Endothelial cell (in vitro differentiated cells): ENCODE measurements around the gene PIGV. TPM values are rescaled to one million over a fixed set of nuclear protein-coding genes. Genes with fewer than 3 reads are reported as not detected.
"Not testable (repeated sequence)": the region's sequence is repeated elsewhere in the genome, so short reads cannot be mapped to it uniquely, and the experiment has no call there.

ENCODE experiments used
- DNase-seq: peaks from one replicate; pipeline ENCODE4 v3.0.0; 2021; ENCODE audit warnings: low spot score
- H3K27ac Mint-ChIP-seq: one replicate; pipeline ENCODE4 v1.8.0; 2021; ENCODE audit warnings: mixed read lengths, inconsistent platforms; ENCODE audit not compliant: unreplicated experiment
- H3K27me3 Mint-ChIP-seq: one replicate; pipeline ENCODE4 v1.8.0; 2021; ENCODE audit warnings: mild to moderate bottlenecking, moderate library complexity, mixed read lengths, inconsistent platforms; ENCODE audit not compliant: unreplicated experiment
- H3K36me3 Mint-ChIP-seq: one replicate; pipeline ENCODE4 v1.8.0; 2021; ENCODE audit warnings: mild to moderate bottlenecking, low read depth, mixed read lengths, inconsistent platforms; ENCODE audit not compliant: unreplicated experiment
- H3K4me1 Mint-ChIP-seq: one replicate; pipeline ENCODE4 v1.8.0; 2021; ENCODE audit warnings: mild to moderate bottlenecking, mixed read lengths, inconsistent platforms; ENCODE audit not compliant: unreplicated experiment
- H3K4me3 Mint-ChIP-seq: one replicate; pipeline ENCODE4 v1.8.0; 2021; ENCODE audit warnings: mild to moderate bottlenecking, mixed read lengths, inconsistent platforms; ENCODE audit not compliant: unreplicated experiment
- H3K9me3 Mint-ChIP-seq: one replicate; pipeline ENCODE4 v1.8.0; 2021; ENCODE audit warnings: mixed read lengths, inconsistent platforms; ENCODE audit not compliant: unreplicated experiment
- total RNA-seq: library from RNA; stranded (reverse); fragmentation: NEBNext Ultra II Directional; extraction: Animal tissue kit (Norgen Biotek cat#: 25700); gene quantifications from one replicate; pipeline ENCODE4 v1.2.1, GENCODE V29; 2021; ENCODE audit not compliant: unreplicated experiment
- TF ChIP-seq, protein P1 (sequence below): fragments of 200-600 bp; sonication (generic); IDR thresholded peaks from one replicate; pipeline ENCODE4 v1.5.0; 2021; ENCODE audit warnings: antibody characterized with exemption; ENCODE audit not compliant: unreplicated experiment

The PIGV gene
- total RNA-seq, 1 donor from 2014 or later: 7.6 TPM

GRCh38 chr1:26797627-26798026 lies 9.9 kb downstream of the PIGV start:
- Mint-ChIP-seq H3K4me3 (no peak overlapping the region), H3K27me3 (peaks cover 4% of the 10 kb centered on the region), H3K36me3 (peaks cover 14% of the 10 kb centered on the region), H3K27ac (peak overlapping the region; percentile 74), H3K9me3 (no peaks in the 10 kb centered on the region), H3K4me1 (peaks cover 36% of the 10 kb centered on the region)
- no peak for DNase-seq
- TF ChIP-seq, protein P1, sequence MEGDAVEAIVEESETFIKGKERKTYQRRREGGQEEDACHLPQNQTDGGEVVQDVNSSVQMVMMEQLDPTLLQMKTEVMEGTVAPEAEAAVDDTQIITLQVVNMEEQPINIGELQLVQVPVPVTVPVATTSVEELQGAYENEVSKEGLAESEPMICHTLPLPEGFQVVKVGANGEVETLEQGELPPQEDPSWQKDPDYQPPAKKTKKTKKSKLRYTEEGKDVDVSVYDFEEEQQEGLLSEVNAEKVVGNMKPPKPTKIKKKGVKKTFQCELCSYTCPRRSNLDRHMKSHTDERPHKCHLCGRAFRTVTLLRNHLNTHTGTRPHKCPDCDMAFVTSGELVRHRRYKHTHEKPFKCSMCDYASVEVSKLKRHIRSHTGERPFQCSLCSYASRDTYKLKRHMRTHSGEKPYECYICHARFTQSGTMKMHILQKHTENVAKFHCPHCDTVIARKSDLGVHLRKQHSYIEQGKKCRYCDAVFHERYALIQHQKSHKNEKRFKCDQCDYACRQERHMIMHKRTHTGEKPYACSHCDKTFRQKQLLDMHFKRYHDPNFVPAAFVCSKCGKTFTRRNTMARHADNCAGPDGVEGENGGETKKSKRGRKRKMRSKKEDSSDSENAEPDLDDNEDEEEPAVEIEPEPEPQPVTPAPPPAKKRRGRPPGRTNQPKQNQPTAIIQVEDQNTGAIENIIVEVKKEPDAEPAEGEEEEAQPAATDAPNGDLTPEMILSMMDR: no peak

GRCh38 chr1:26799479-26800142 lies 11.9 kb downstream of the PIGV start:
- H3K27ac Mint-ChIP-seq: peak overlapping the region; percentile 95
- H3K36me3 Mint-ChIP-seq: peaks cover 6% of the 10 kb centered on the region
- H3K4me3 Mint-ChIP-seq: no peak overlapping the region
- H3K9me3 Mint-ChIP-seq: no peaks in the 10 kb centered on the region
- H3K4me1 Mint-ChIP-seq: peaks cover 34% of the 10 kb centered on the region
- no peak for DNase-seq
- TF ChIP-seq, protein P1: no peak
- H3K27me3 Mint-ChIP-seq: peaks cover 3% of the 10 kb centered on the region

GRCh38 chr1:26803932-26804331 lies 16.2 kb downstream of the PIGV start:
- H3K4me1 Mint-ChIP-seq: peaks cover 24% of the 10 kb centered on the region
- H3K4me3 Mint-ChIP-seq, H3K36me3 Mint-ChIP-seq, DNase-seq, H3K27ac Mint-ChIP-seq, H3K27me3 Mint-ChIP-seq, H3K9me3 Mint-ChIP-seq: not testable (repeated sequence)

- H3K4me3 Mint-ChIP-seq, H3K36me3 Mint-ChIP-seq, H3K9me3 Mint-ChIP-seq, H3K27ac Mint-ChIP-seq, H3K27me3 Mint-ChIP-seq, H3K4me1 Mint-ChIP-seq: not testable (repeated sequence)
- TF ChIP-seq, protein P1: peak; percentile 72
- peak; percentile 64 for DNase-seq
Measured at GRCh38 chr1:26810105-26810504, 22.4 kb downstream of the PIGV start.

DNA sequence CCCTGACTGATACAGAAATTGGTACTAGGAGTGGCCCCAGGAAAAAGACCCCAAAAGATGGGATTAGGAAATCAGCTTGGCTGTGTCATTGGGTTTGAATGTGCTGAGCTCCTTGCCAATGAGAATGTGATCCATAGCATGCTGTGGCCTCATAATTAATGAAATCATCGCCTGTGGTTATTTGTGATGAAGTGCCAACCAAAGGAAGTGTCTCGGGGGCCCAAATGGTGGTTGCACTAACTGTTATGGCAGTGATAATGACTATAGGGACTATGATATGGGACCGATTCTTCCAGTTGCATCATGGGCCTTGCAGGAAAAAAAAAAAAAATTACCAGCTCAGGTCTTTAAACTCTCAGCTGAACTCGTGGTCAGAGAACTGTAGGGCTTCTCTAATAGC lies 23.3 kb downstream of the PIGV start:
- Mint-ChIP-seq H3K9me3 (no peaks in the 10 kb centered on the region), H3K4me1 (no peaks in the 10 kb centered on the region), H3K36me3 (no peaks in the 10 kb centered on the region), H3K4me3 (no peak overlapping the region), H3K27me3 (peaks cover 4% of the 10 kb centered on the region), H3K27ac (no peak overlapping the region)
- no peak for DNase-seq
- TF ChIP-seq, protein P1: no peak
